A549 (cell line): Measurements from ENCODE around the gene PRSS35. TPM values are rescaled to one million over a fixed set of nuclear protein-coding genes. Genes with fewer than 3 reads are reported as not detected.

ENCODE experiments used
- ATAC-seq, 2 experiments: fragments of 200-7000 bp in 1 of 2; fragments of >200 bp in 1 of 2; cut with Nextera tagmentation in 1 of 2; cut with Tn5 transposase in 1 of 2; 3 replicates each; pipeline versions ENCODE4 v1.8.0 to v1.9.1; 2018 to 2020; ENCODE audit warnings: mild to moderate bottlenecking in 1 of 2, moderate library complexity in 1 of 2
- CTCF ChIA-PET: fragments of 300-600 bp; sonication (Branson Sonifier 250); formaldehyde crosslinking; extraction: SDS; loops from one replicate; lab custom pipeline; 2021; ENCODE audit warnings: antibody characterized with exemption, inconsistent platforms; lab: Yijun Ruan, JAX
- POLR2A ChIA-PET: fragments of 350-600 bp; formaldehyde crosslinking; extraction: SDS; loops from one replicate; lab custom pipeline; 2021; ENCODE audit warnings: antibody characterized with exemption, inconsistent platforms; lab: Yijun Ruan, JAX
- DNase-seq, 2 experiments: peaks; one replicate each; pipeline versions ENCODE4 v3.0.0 to v3.0.0-alpha.2; 2011 to 2016; ENCODE audit warnings: low read depth in 1 of 2, low spot score in 1 of 2
- FAIRE-seq: peaks from 2 replicates; lab custom pipeline; 2011; peaks lifted over from hg19 to GRCh38; lab: Jason Lieb, UNC
- H3K27ac ChIP-seq, 2 experiments: fragments of >200 bp; sonication (Bioruptor Twin); formaldehyde crosslinking; 3 replicates each; pipeline ENCODE4 v1.5.1; 2016 to 2017
- H3K4me1 ChIP-seq: fragments of >200 bp; sonication (Bioruptor Twin); formaldehyde crosslinking; 3 replicates; pipeline ENCODE4 v1.6.1; 2016
- H3K4me2 ChIP-seq: fragments of >200 bp; sonication (Bioruptor Twin); formaldehyde crosslinking; 3 replicates; pipeline ENCODE4 v1.6.1; 2016
- H3K4me3 ChIP-seq: fragments of >200 bp; sonication (Bioruptor Twin); formaldehyde crosslinking; 3 replicates; pipeline ENCODE4 v1.5.1; 2016
- H3K9me3 ChIP-seq: fragments of >200 bp; sonication (Bioruptor Twin); formaldehyde crosslinking; 3 replicates; pipeline ENCODE4 v1.6.1; 2016
- BHLHE40 ChIP-seq: IDR thresholded peaks from 2 replicates; pipeline ENCODE4 v1.6.1; 2012; ENCODE audit warnings: low read depth, low read length, inconsistent platforms
- CBX2 ChIP-seq: fragments of 200-600 bp; sonication (generic); IDR thresholded peaks from 2 replicates; pipeline ENCODE4 v1.6.1; 2016; ENCODE audit warnings: low read depth, mild to moderate bottlenecking, borderline replicate concordance
- CEBPB ChIP-seq, 2 experiments: fragments of >200 bp in 1 of 2; sonication (Bioruptor Twin) in 1 of 2; formaldehyde crosslinking in 1 of 2; IDR thresholded peaks; 2 replicates each; pipeline ENCODE4 v1.6.1; 2012 to 2016
- CHD4 ChIP-seq: fragments of 200-600 bp; sonication (generic); IDR thresholded peaks from 2 replicates; pipeline ENCODE4 v1.6.1; 2016; ENCODE audit warnings: antibody characterized with exemption, mild to moderate bottlenecking, borderline replicate concordance
- EHMT2 ChIP-seq: fragments of 200-600 bp; sonication (generic); IDR thresholded peaks from 2 replicates; pipeline ENCODE4 v1.6.1; 2016; ENCODE audit warnings: antibody characterized with exemption, low read depth, mild to moderate bottlenecking, moderate library complexity
- FOSL2 ChIP-seq, 2 experiments: fragments of 450-650 bp in 1 of 2; fragments of >200 bp in 1 of 2; sonication (Bioruptor Twin) in 1 of 2; formaldehyde crosslinking; IDR thresholded peaks; 2 replicates each; pipeline versions ENCODE4 v1.5.0 to v1.6.1; 2016 to 2020; ENCODE audit warnings: mild to moderate bottlenecking in 1 of 2, moderate library complexity in 1 of 2
- HDAC2 ChIP-seq: fragments of 200-600 bp; sonication (generic); IDR thresholded peaks from 2 replicates; pipeline ENCODE4 v1.6.1; 2016
- HOXA7 ChIP-seq: fragments of 250-450 bp; sonication (Bioruptor Pico); IDR thresholded peaks from 2 replicates; pipeline ENCODE4 v1.5.0; 2020; ENCODE audit warnings: mild to moderate bottlenecking, moderate library complexity
- HOXB13 ChIP-seq: fragments of 250-450 bp; sonication (Bioruptor Pico); IDR thresholded peaks from 2 replicates; pipeline ENCODE4 v1.5.0; 2020; ENCODE audit warnings: low read depth, mild to moderate bottlenecking, moderate library complexity
- HOXB5 ChIP-seq: fragments of 250-450 bp; sonication (Bioruptor Pico); IDR thresholded peaks from 2 replicates; pipeline ENCODE4 v1.5.0; 2020; ENCODE audit warnings: mild to moderate bottlenecking, moderate library complexity
- JUNB ChIP-seq: fragments of >200 bp; sonication (Bioruptor Twin); formaldehyde crosslinking; IDR thresholded peaks from 2 replicates; pipeline ENCODE4 v1.6.1; 2016
- KDM5A ChIP-seq: fragments of 200-600 bp; sonication (generic); IDR thresholded peaks from 2 replicates; pipeline ENCODE4 v1.6.1; 2016; ENCODE audit warnings: antibody characterized with exemption, mild to moderate bottlenecking
- MAZ ChIP-seq: fragments of 150-350 bp; IDR thresholded peaks from 2 replicates; pipeline ENCODE4 v1.6.1; 2014; ENCODE audit warnings: antibody characterized with exemption, low read depth, low read length, borderline replicate concordance
- MYC ChIP-seq: IDR thresholded peaks from 2 replicates; pipeline ENCODE4 v1.6.1; 2012; ENCODE audit warnings: mild to moderate bottlenecking, inconsistent platforms, low read length, improper control_type of control experiment, borderline replicate concordance
- POLR2A ChIP-seq: IDR thresholded peaks from 2 replicates; pipeline ENCODE4 v1.6.1; 2012; ENCODE audit warnings: mild to moderate bottlenecking, low read length
- RAD21 ChIP-seq, 2 experiments: fragments of >200 bp in 1 of 2; sonication (Bioruptor Twin) in 1 of 2; formaldehyde crosslinking in 1 of 2; IDR thresholded peaks in 1 of 2; conservative IDR thresholded peaks in 1 of 2; 2 replicates in 1 of 2; 3 replicates in 1 of 2; pipeline ENCODE4 v1.6.1; 2012 to 2018; ENCODE audit warnings: inconsistent platforms in 1 of 2
- RFX5 ChIP-seq: fragments of 450-650 bp; IDR thresholded peaks from 2 replicates; pipeline ENCODE4 v1.7.1; 2014; ENCODE audit warnings: antibody characterized with exemption, mild to moderate bottlenecking, moderate library complexity
- SMC3 ChIP-seq: fragments of >200 bp; sonication (Bioruptor Twin); formaldehyde crosslinking; IDR thresholded peaks from 3 replicates; pipeline ENCODE4 v1.6.1; 2018; ENCODE audit warnings: inconsistent platforms
- SREBF2 ChIP-seq: fragments of 450-650 bp; IDR thresholded peaks from 2 replicates; pipeline ENCODE4 v1.6.1; 2014; ENCODE audit warnings: mild to moderate bottlenecking, moderate library complexity
- WGBS: methylation state at CpG from one replicate; pipeline ENCODE4 v1.1.6; 2017; ENCODE audit errors: missing lambda C conversion rate; 5-methylcytosine and 5-hydroxymethylcytosine counted together
- polyA minus RNA-seq: library from RNA; depleted of rRNA, polyadenylated mRNA; stranded (reverse); fragments of >200 nt; gene quantifications from 2 replicates; pipeline ENCODE4 v1.2.3, GENCODE V29; 2011; rRNA and poly(A)+ RNA removed
- polyA plus RNA-seq, 4 experiments: library from polyadenylated mRNA; depleted of rRNA in 3 of 4; stranded (reverse); fragments of >200 nt; fragmentation: RNase III in 1 of 4; extraction: RNeasy Plus Mini Kit Qiagen cat#74134 plus additional on column Dnase treatment in 1 of 4; gene quantifications; 2 replicates in 3 of 4; 3 replicates in 1 of 4; pipeline ENCODE4 v1.2.3, GENCODE V29; 2011 to 2017
- TF ChIP-seq, protein P1 (sequence below): fragments of >200 bp; sonication (Bioruptor Twin); formaldehyde crosslinking; IDR thresholded peaks from 3 replicates; pipeline ENCODE4 v1.5.1; 2016
- TF ChIP-seq, protein P2 (sequence below): IDR thresholded peaks from 2 replicates; pipeline ENCODE4 v1.6.1; 2012
- TF ChIP-seq, protein P3 (sequence below): fragments of >200 bp; sonication (Bioruptor Twin); formaldehyde crosslinking; IDR thresholded peaks from 2 replicates; pipeline ENCODE4 v1.6.1; 2016
- TF ChIP-seq, protein P4 (sequence below): fragments of >200 bp; sonication (Bioruptor Twin); formaldehyde crosslinking; IDR thresholded peaks from 3 replicates; pipeline ENCODE4 v1.6.1; 2016

PRSS35 gene, protein sequence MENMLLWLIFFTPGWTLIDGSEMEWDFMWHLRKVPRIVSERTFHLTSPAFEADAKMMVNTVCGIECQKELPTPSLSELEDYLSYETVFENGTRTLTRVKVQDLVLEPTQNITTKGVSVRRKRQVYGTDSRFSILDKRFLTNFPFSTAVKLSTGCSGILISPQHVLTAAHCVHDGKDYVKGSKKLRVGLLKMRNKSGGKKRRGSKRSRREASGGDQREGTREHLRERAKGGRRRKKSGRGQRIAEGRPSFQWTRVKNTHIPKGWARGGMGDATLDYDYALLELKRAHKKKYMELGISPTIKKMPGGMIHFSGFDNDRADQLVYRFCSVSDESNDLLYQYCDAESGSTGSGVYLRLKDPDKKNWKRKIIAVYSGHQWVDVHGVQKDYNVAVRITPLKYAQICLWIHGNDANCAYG
- polyA plus RNA-seq (2011; rRNA removed) = 0.54 and 0.61 TPM in 2 replicates
- 0.05 and 0.07 TPM in 2 replicates for polyA plus RNA-seq (2012; cell fraction: cytosol; rRNA removed)
- polyA plus RNA-seq (2012; cell fraction: nucleus; rRNA removed) = 0.04 and 0.12 TPM in 2 replicates
- polyA plus RNA-seq (2017; fragmentation: RNase III; extraction: RNeasy Plus Mini Kit Qiagen cat#74134 plus additional on column Dnase treatment) = 0.51 to 2.0 TPM (median 1.9 TPM) in 3 replicates
- 0.19 and 0.29 TPM in 2 replicates for polyA minus RNA-seq

DNA sequence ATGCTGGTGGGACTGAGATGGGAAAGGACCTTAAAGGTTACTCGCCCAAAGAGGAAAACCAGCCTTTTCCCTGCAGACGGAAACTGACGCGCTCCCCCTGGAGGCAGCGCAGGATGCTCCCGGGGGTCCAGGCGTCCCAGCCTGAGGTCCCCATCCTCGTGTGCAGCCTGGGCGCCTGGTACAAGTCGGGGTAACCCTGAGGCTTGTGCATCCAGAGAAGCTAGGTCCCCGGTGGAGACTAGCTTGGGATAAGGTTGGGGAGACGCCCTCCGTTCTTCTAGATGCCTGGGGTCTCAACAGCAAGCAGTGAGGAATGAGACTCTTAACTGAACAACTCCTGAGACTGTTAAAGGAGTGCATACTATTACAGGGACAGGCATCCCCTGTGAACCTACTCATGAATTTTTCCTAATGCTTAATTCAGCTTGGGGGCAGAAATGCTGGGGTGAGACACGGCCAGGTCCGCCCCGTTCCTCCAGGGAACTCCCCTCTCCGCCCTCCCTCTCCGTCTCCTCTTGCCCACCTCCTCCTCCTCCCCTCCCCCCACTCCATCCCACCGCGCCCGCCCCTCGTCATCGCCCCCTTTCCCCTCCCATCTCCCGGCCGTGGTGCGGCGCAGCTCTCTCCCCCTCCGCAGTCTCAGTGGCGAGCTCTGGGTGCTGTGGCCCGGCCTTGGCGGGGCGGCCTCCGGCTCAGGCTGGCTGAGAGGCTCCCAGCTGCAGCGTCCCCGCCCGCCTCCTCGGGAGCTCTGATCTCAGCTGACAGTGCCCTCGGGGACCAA lies at the start of gene PRSS35:
PRSS35 (plus strand) TSS at position 634 of the 781 bp plus-strand sequence. CDS start 10,908 bp downstream, outside the sequence.
- POLR2A ChIA-PET = no interaction called here
- H3K4me3 ChIP-seq = peak within 1 kb of the TSS; percentile 61
- CTCF ChIA-PET = interaction anchor here (0.6 to 7.9 kb wide), 35 partner anchors 9 to 645 kb away, joined by 3 to 93 read pairs (median 4); partner anchors contain the start of genes DOP1A and UBE3D
- H3K4me2 ChIP-seq = peak within 1 kb of the TSS; percentile 95
- peaks cover 19% of the 10 kb centered on the region; the same call in 2 of the 3 replicates for H3K4me1 ChIP-seq
- no peak for FAIRE-seq
- H3K9me3 ChIP-seq = no peaks in the 10 kb centered on the region
- TF ChIP-seq BHLHE40 = no peak
- no peak for TF ChIP-seq CBX2
- TF ChIP-seq HOXB5 = no peak
- TF ChIP-seq, protein P1, sequence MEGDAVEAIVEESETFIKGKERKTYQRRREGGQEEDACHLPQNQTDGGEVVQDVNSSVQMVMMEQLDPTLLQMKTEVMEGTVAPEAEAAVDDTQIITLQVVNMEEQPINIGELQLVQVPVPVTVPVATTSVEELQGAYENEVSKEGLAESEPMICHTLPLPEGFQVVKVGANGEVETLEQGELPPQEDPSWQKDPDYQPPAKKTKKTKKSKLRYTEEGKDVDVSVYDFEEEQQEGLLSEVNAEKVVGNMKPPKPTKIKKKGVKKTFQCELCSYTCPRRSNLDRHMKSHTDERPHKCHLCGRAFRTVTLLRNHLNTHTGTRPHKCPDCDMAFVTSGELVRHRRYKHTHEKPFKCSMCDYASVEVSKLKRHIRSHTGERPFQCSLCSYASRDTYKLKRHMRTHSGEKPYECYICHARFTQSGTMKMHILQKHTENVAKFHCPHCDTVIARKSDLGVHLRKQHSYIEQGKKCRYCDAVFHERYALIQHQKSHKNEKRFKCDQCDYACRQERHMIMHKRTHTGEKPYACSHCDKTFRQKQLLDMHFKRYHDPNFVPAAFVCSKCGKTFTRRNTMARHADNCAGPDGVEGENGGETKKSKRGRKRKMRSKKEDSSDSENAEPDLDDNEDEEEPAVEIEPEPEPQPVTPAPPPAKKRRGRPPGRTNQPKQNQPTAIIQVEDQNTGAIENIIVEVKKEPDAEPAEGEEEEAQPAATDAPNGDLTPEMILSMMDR = peak; percentile 76
- TF ChIP-seq MYC = no peak
- TF ChIP-seq HOXB13 (CRISPR knock-in tag) = no peak
- TF ChIP-seq RFX5 = no peak
- TF ChIP-seq FOSL2 (IDR thresholded peaks at IDR 0.05) = no peak
- TF ChIP-seq FOSL2 (CRISPR knock-in tag; IDR thresholded peaks at IDR 0.05) = no peak
- TF ChIP-seq JUNB = no peak
- TF ChIP-seq MAZ = no peak
- peak; percentile 82 to 85 for TF ChIP-seq RAD21 (conservative IDR thresholded peaks at IDR 0.05 in 1 of 2, IDR thresholded peaks at IDR 0.05 in 1 of 2)
- TF ChIP-seq, protein P2, sequence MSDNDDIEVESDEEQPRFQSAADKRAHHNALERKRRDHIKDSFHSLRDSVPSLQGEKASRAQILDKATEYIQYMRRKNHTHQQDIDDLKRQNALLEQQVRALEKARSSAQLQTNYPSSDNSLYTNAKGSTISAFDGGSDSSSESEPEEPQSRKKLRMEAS = peak; percentile 30; the same call in 1 of the 2 replicates
- peak; percentile 88 for TF ChIP-seq SMC3
- TF ChIP-seq, all 56 proteins: peak for 4
- ATAC-seq (peak; percentile 93 to 96), DNase-seq (peak; percentile 40 to 57)
- 2% methylated on average over 14 of the region's 38 CpGs for WGBS
- H3K27ac ChIP-seq = peak within 1 kb of the TSS; percentile 36 to 73; a peak in 4 of 6 replicates

DNA sequence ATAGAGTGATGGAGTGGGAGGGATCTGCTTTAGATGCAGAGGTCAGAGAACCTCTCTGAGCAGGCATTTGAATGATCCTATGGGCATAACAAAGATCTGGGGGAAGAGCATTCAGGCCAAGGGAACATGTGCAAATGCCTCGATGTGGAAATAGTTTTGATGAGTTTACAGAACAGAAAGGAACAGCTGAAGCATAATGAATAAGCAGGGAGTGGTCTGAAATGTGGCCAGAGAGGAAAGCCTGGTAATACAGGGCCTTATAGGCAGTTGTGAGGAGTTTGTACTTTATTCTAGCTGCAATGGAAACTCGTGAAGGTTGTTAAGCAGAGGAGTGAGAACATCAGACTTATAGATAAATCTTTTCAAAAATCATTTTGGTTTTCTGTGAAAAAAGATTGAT lies 48.4 kb upstream of the PRSS35 start:
- Histone ChIP-seq H3K9me3 (no peaks in the 10 kb centered on the region), H3K4me3 (no peak overlapping the region), H3K4me2 (no peak overlapping the region), H3K27ac (no peak overlapping the region), H3K4me1 (no peaks in the 10 kb centered on the region)
- WGBS = 25% methylated on average over 2 of the region's 2 CpGs
- ATAC-seq = no peak
- DNase-seq = no peak
- CTCF ChIA-PET = interaction anchor here (0.9 kb wide), 1 partner anchor 50 kb away, joined by 3 read pairs; no protein-coding TSS in a partner anchor
- FAIRE-seq = no peak
- TF ChIP-seq HOXB13 (CRISPR knock-in tag) (no peak), HDAC2 (no peak), KDM5A (no peak), MAZ (no peak), EHMT2 (no peak), SREBF2 (no peak), CEBPB (IDR thresholded peaks at IDR 0.05) (no peak), RAD21 (conservative IDR thresholded peaks at IDR 0.05 in 1 of 2, IDR thresholded peaks at IDR 0.05 in 1 of 2) (no peak), HOXA7 (no peak), POLR2A (no peak), MYC (no peak), CHD4 (no peak)
- TF ChIP-seq, protein P3, sequence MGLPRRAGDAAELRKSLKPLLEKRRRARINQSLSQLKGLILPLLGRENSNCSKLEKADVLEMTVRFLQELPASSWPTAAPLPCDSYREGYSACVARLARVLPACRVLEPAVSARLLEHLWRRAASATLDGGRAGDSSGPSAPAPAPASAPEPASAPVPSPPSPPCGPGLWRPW = no peak
- TF ChIP-seq, protein P4, sequence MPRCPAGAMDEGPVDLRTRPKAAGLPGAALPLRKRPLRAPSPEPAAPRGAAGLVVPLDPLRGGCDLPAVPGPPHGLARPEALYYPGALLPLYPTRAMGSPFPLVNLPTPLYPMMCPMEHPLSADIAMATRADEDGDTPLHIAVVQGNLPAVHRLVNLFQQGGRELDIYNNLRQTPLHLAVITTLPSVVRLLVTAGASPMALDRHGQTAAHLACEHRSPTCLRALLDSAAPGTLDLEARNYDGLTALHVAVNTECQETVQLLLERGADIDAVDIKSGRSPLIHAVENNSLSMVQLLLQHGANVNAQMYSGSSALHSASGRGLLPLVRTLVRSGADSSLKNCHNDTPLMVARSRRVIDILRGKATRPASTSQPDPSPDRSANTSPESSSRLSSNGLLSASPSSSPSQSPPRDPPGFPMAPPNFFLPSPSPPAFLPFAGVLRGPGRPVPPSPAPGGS = no peak
- POLR2A ChIA-PET = no interaction called here
